Epithelial cell of esophagus (primary cell): ENCODE data around the gene MRLN.
"Not testable (repeated sequence)": the region's sequence is repeated elsewhere in the genome, so short reads cannot be mapped to it uniquely, and the experiment has no call there.

Experiments used
- DNase-seq: peaks from one replicate; pipeline ENCODE4 v3.0.0; 2010; ENCODE audit warnings: low read depth
- H3K4me3 ChIP-seq: 2 replicates; pipeline ENCODE4 v1.5.1; 2011; ENCODE audit warnings: mild to moderate bottlenecking, low read length, control low read depth
- CTCF ChIP-seq: IDR thresholded peaks from 2 replicates; pipeline ENCODE4 v1.5.1; 2011; ENCODE audit warnings: low read depth, mild to moderate bottlenecking, low read length, control low read depth, inconsistent platforms; ENCODE audit not compliant: insufficient read depth; ENCODE audit errors: missing control alignments

Gene MRLN

DNA sequence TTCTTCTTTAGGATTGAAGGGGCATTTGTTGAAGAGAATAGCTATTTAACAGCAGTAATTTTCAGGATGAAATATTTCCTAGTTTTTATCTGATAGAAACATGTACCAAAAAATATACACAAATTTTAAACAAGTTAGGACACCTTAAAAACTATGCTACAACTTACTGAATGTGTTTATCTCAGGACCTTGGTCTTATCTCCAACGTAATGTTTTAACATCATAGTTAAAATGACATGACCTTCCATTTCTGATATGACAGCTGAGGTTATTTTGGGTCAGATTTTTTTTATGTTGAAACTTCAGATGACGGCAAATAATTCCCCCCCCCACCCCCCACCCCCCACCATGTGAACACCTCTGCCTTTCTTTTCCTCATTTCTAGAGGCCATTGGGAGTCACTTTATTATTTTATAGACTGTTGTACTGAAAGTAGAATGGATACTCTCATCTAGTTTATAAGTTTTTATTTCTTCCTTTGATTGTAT lies 8.0 kb downstream of the MRLN start:
- no peak for DNase-seq
- H3K4me3 ChIP-seq: no peak overlapping the region
- no peak for TF ChIP-seq CTCF

- not testable (repeated sequence) for H3K4me3 ChIP-seq, DNase-seq
These were observed 8.5 kb downstream of the MRLN start for GRCh38 chr10:59744762-59745161.

DNA sequence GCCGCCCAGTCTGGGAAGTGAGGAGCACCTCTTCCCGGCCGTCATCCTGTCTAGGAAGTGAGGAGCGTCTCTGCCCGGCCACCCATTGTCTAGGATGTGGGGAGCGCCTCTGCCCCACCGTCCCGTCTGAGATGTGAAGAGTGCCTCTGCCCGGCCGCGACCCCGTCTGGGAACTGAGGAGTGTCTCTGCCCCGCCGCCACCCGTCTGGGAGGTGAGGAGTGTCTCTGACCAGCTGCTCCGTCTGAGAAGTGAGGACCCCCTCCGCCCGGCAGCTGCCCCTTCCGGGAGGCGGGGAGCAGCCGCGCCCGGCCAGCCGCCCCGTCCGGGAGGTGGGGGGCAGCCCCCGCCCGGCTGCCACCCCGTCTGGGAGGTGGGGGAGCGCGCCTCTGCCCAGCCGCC lies 9.1 kb downstream of the MRLN start:
- not testable (repeated sequence) for DNase-seq, H3K4me3 ChIP-seq

GRCh38 chr10:59741583-59741982 lies 11.7 kb downstream of the MRLN start:
- DNase-seq: peak; percentile 7
- TF ChIP-seq CTCF: no peak
- H3K4me3 ChIP-seq: no peak overlapping the region

GRCh38 chr10:59741048-59741447 lies 12.2 kb downstream of the MRLN start:
- TF ChIP-seq CTCF: no peak
- H3K4me3 ChIP-seq: no peak overlapping the region
- DNase-seq: peak; percentile 62

GRCh38 chr10:59736749-59737148 lies 16.5 kb downstream of the MRLN start:
- TF ChIP-seq CTCF: no peak
- H3K4me3 ChIP-seq: no peak overlapping the region
- DNase-seq: no peak

DNA sequence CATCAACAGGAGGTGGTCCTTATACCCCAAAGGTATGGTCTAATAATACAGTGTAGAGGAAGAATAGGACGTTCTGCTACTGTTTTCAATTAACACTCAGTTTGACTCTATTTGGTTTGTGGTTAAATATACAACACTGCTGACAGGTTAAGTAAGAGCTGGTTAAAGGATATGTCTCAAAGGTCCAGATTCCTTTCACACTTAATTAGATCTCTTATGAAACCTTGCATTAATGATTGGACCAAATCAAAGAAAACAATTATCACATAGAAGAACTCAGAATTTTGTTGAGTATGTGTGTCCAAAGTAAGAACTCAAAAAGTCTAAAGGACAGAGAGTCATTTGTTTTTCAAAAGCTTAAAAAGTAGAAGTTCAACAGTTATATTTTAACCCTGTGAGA lies 18.0 kb downstream of the MRLN start:
- no peak overlapping the region for H3K4me3 ChIP-seq
- no peak for TF ChIP-seq CTCF
- DNase-seq: no peak

- no peak for TF ChIP-seq CTCF
- DNase-seq: no peak
- no peak overlapping the region for H3K4me3 ChIP-seq
These were observed 19.2 kb downstream of the MRLN start for GRCh38 chr10:59734014-59734462.

GRCh38 chr10:59733321-59734013 lies 19.8 kb downstream of the MRLN start:
- not testable (repeated sequence) for H3K4me3 ChIP-seq, DNase-seq

DNA sequence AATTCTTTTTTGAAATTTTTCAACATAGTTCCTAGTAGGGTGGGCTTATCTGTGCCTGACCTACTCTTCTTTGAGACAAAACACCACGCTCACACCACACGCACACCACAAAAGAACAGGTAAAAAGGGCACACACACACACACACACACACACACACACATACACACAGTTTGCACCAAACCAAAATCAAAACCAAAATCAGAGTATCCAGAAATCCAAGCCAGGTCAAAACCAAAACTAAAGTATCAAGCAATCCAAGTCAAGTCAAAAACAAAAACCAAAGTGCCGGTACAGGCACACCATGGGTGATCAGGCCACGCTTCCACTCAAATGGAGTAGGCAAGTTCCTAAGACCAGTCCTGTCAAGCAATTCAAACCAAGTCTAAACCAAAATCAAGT lies 20.4 kb downstream of the MRLN start:
- DNase-seq, H3K4me3 ChIP-seq: not testable (repeated sequence)

- not testable (repeated sequence) for DNase-seq, H3K4me3 ChIP-seq
These were observed 24.1 kb downstream of the MRLN start for GRCh38 chr10:59729167-59729566.
